HepG2 (cell line): ENCODE data around the gene BBLN. TPM values are rescaled to one million over a fixed set of nuclear protein-coding genes. Genes with fewer than 3 reads are reported as not detected.

ENCODE experiments used
- ATF1 ChIP-seq: IDR thresholded peaks from 2 replicates; pipeline ENCODE4 v1.6.1; 2016; ENCODE audit warnings: mild to moderate bottlenecking, control low read depth
- BORCS8-MEF2B ChIP-seq: sonication (generic); formaldehyde crosslinking; IDR thresholded peaks from 2 replicates; pipeline ENCODE4 v1.8.0; 2022; ENCODE audit warnings: mild to moderate bottlenecking, missing genetic modification reagents
- CREB1 ChIP-seq, 2 experiments: fragments of 450-650 bp in 1 of 2; IDR thresholded peaks; 2 replicates each; pipeline ENCODE4 v1.6.1; 2016 to 2017; ENCODE audit warnings: control low read depth in 1 of 2, mild to moderate bottlenecking in 1 of 2, missing compliant biosample characterization in 1 of 2, missing genetic modification characterization in 1 of 2
- CTCF ChIP-seq: sonication (generic); formaldehyde crosslinking; IDR thresholded peaks from 2 replicates; pipeline ENCODE4 v1.5.0; 2020; ENCODE audit warnings: mild to moderate bottlenecking, missing genetic modification reagents, moderate library complexity
- ELF4 ChIP-seq: sonication (generic); formaldehyde crosslinking; IDR thresholded peaks from 2 replicates; pipeline ENCODE4 v1.5.0; 2020; ENCODE audit warnings: missing genetic modification reagents, mild to moderate bottlenecking, moderate library complexity, borderline replicate concordance
- FOXC1 ChIP-seq: sonication (generic); formaldehyde crosslinking; IDR thresholded peaks from 2 replicates; pipeline ENCODE4 v1.8.0; 2022; ENCODE audit warnings: mild to moderate bottlenecking, missing genetic modification reagents, borderline replicate concordance
- HDAC2 ChIP-seq: sonication (generic); formaldehyde crosslinking; IDR thresholded peaks from 2 replicates; pipeline ENCODE4 v1.4.0; 2020; ENCODE audit warnings: missing genetic modification reagents
- KDM1A ChIP-seq: IDR thresholded peaks from 2 replicates; pipeline ENCODE4 v1.6.1; 2016; ENCODE audit warnings: missing compliant biosample characterization
- NR2F2 ChIP-seq: IDR thresholded peaks from 2 replicates; pipeline ENCODE4 v1.6.1; 2012; ENCODE audit warnings: low read depth, inconsistent platforms, borderline replicate concordance
- RBM22 ChIP-seq: fragments of 200-400 bp; formaldehyde crosslinking; optimal IDR thresholded peaks from 2 replicates; pipeline ENCODE3; 2017; ENCODE audit warnings: mild to moderate bottlenecking, low read length, moderate library complexity
- REXO4 ChIP-seq: sonication (generic); formaldehyde crosslinking; IDR thresholded peaks from 2 replicates; pipeline ENCODE4 v1.8.0; 2022; ENCODE audit warnings: missing genetic modification reagents, mild to moderate bottlenecking, borderline replicate concordance
- SAFB2 ChIP-seq: sonication (generic); formaldehyde crosslinking; IDR thresholded peaks from 2 replicates; pipeline ENCODE4 v1.5.1; 2020; ENCODE audit warnings: missing genetic modification reagents, low read depth, mild to moderate bottlenecking, borderline replicate concordance
- SP1 ChIP-seq, 2 experiments: fragments of 450-650 bp in 1 of 2; sonication (generic) in 1 of 2; formaldehyde crosslinking in 1 of 2; IDR thresholded peaks; 2 replicates each; pipeline versions ENCODE4 v1.4.0 to v1.6.1; 2016 to 2020; ENCODE audit warnings: missing genetic modification reagents in 1 of 2
- SRF ChIP-seq: IDR thresholded peaks from 2 replicates; pipeline ENCODE4 v1.6.1; 2011; ENCODE audit warnings: mild to moderate bottlenecking, low read depth, low read length, moderate library complexity
- ZIK1 ChIP-seq: sonication (generic); formaldehyde crosslinking; IDR thresholded peaks from 2 replicates; pipeline ENCODE4 v1.5.0; 2020; ENCODE audit warnings: mild to moderate bottlenecking, low read depth, missing genetic modification reagents, borderline replicate concordance
- ZNF564 ChIP-seq: sonication (generic); formaldehyde crosslinking; IDR thresholded peaks from 2 replicates; pipeline ENCODE4 v1.8.1; 2023; ENCODE audit warnings: mild to moderate bottlenecking, missing genetic modification reagents
- ZNF597 ChIP-seq: sonication (generic); formaldehyde crosslinking; IDR thresholded peaks from 2 replicates; pipeline ENCODE4 v1.5.0; 2020; ENCODE audit warnings: missing genetic modification reagents
- ZNF687 ChIP-seq: sonication (generic); formaldehyde crosslinking; IDR thresholded peaks from 2 replicates; pipeline ENCODE4 v1.5.1; 2020; ENCODE audit warnings: mild to moderate bottlenecking, missing genetic modification reagents, moderate library complexity
- ZNF7 ChIP-seq: IDR thresholded peaks from 2 replicates; pipeline ENCODE4 v1.6.1; 2016; ENCODE audit warnings: missing biosample characterization, missing genetic modification reagents
- ZNF784 ChIP-seq: sonication (generic); formaldehyde crosslinking; IDR thresholded peaks from 2 replicates; pipeline ENCODE4 v1.5.1; 2020; ENCODE audit warnings: missing genetic modification reagents, mild to moderate bottlenecking, borderline replicate concordance
- ZNF788 ChIP-seq: sonication (generic); formaldehyde crosslinking; IDR thresholded peaks from 2 replicates; pipeline ENCODE4 v1.5.0; 2020; ENCODE audit warnings: mild to moderate bottlenecking, missing genetic modification reagents, borderline replicate concordance
- polyA plus RNA-seq, 8 experiments: library from polyadenylated mRNA; depleted of rRNA in 3 of 8; stranded (reverse) in 7 of 8; unstranded in 1 of 8; fragments of >200 nt; fragmentation: Illumina TruSeq in 4 of 8; extraction: Trizol in 4 of 8; gene quantifications; 2 replicates each; pipeline versions ENCODE4 v1.2.1 to v1.2.3, GENCODE V29; 2011 to 2016; ENCODE audit warnings: low read depth in 4 of 8, missing spikeins in 1 of 8, mixed read lengths in 1 of 8; ENCODE audit not compliant: insufficient read depth in 1 of 8
- total RNA-seq, 5 experiments: library from RNA; depleted of rRNA; stranded (reverse); fragments of >200 nt; fragmentation: Illumina TruSeq; extraction: Trizol; gene quantifications; 2 replicates each; pipeline ENCODE4 v1.2.3, GENCODE V29; 2016; ENCODE audit warnings: low read depth in 1 of 5

The BBLN gene
- total and polyA plus RNA-seq, 2 of the 13 experiments (the other 11 are each of a cell fraction or from before 2014, with no cell fraction given): 27.6 to 33.1 TPM

- TF ChIP-seq CTCF (CRISPR knock-in tag): peak; percentile 100
- 0 out of 2 replicates have a peak, but pooled peaks have one; percentile 7 for TF ChIP-seq SRF
- TF ChIP-seq ELF4 (CRISPR knock-in tag): no peak
- TF ChIP-seq SP1 (IDR thresholded peaks at IDR 0.05): no peak
- TF ChIP-seq SP1 (CRISPR knock-in tag; IDR thresholded peaks at IDR 0.05): peak; percentile 47; the same call in 1 of the 2 replicates
- peak; percentile 25; the same call in 1 of the 2 replicates for TF ChIP-seq NR2F2
- TF ChIP-seq ZNF564 (CRISPR knock-in tag): no peak
- peak; percentile 86 for TF ChIP-seq ZNF687 (CRISPR knock-in tag)
- TF ChIP-seq RBM22: no peak
- TF ChIP-seq BORCS8-MEF2B (CRISPR knock-in tag): peak; percentile 70
- peak; percentile 41; the same call in 1 of the 2 replicates for TF ChIP-seq CREB1 (IDR thresholded peaks at IDR 0.05)
- TF ChIP-seq CREB1 (CRISPR knock-in tag; IDR thresholded peaks at IDR 0.05): no peak
- TF ChIP-seq HDAC2 (CRISPR knock-in tag): peak; percentile 73; the same call in 1 of the 2 replicates
- TF ChIP-seq REXO4: no peak
- peak; percentile 76; the same call in 1 of the 2 replicates for TF ChIP-seq KDM1A (CRISPR knock-in tag)
- TF ChIP-seq ZNF788 (CRISPR knock-in tag): peak; percentile 59; the same call in 1 of the 2 replicates
- peak; percentile 54; the same call in 1 of the 2 replicates for TF ChIP-seq FOXC1 (CRISPR knock-in tag)
- no peak for TF ChIP-seq ZNF597 (CRISPR knock-in tag)
- TF ChIP-seq ZNF784: no peak; the same call in 1 of the 2 replicates
- TF ChIP-seq ZIK1 (CRISPR knock-in tag): no peak
- TF ChIP-seq SAFB2 (CRISPR knock-in tag): no peak
- no peak for TF ChIP-seq ATF1 (CRISPR knock-in tag)
- no peak for TF ChIP-seq ZNF7 (CRISPR knock-in tag)
Observed at GRCh38 chr9:128117613-128118471, 42.2 kb upstream of the BBLN start (continued).
